HG03469 (cell line): Measurements from ENCODE around the gene CERS6.

ENCODE experiments used
- ATAC-seq: cut with Tn5 transposase; IDR thresholded peaks from one replicate; pipeline ENCODE4 v1.9.1; 2021; ENCODE audit warnings: mild to moderate bottlenecking, moderate library complexity, moderate number of reproducible peaks; ENCODE audit not compliant: unreplicated experiment

The CERS6 gene

GRCh38 chr2:168819050-168819715 is 363.1 kb downstream of the CERS6 start:
- no peak for ATAC-seq

- no peak for ATAC-seq
Measured at GRCh38 chr2:168819829-168820489, 363.9 kb downstream of the CERS6 start.

GRCh38 chr2:168821577-168821976 is 365.5 kb downstream of the CERS6 start:
- ATAC-seq: no peak

GRCh38 chr2:168821992-168822391 is 365.9 kb downstream of the CERS6 start:
- no peak for ATAC-seq
